Measurements from ENCODE around the gene HS3ST3A1. TPM values are rescaled to one million over a fixed set of nuclear protein-coding genes. Genes with fewer than 3 reads are reported as not detected.

The HS3ST3A1 gene
- total and polyA plus RNA-seq, 2 experiments from 2014 or later = 5.4 to 24.1 TPM

GRCh38 chr17:13619462-13619861 is 17.7 kb upstream of the HS3ST3A1 start (continued):
- TF ChIP-seq, protein P1, sequence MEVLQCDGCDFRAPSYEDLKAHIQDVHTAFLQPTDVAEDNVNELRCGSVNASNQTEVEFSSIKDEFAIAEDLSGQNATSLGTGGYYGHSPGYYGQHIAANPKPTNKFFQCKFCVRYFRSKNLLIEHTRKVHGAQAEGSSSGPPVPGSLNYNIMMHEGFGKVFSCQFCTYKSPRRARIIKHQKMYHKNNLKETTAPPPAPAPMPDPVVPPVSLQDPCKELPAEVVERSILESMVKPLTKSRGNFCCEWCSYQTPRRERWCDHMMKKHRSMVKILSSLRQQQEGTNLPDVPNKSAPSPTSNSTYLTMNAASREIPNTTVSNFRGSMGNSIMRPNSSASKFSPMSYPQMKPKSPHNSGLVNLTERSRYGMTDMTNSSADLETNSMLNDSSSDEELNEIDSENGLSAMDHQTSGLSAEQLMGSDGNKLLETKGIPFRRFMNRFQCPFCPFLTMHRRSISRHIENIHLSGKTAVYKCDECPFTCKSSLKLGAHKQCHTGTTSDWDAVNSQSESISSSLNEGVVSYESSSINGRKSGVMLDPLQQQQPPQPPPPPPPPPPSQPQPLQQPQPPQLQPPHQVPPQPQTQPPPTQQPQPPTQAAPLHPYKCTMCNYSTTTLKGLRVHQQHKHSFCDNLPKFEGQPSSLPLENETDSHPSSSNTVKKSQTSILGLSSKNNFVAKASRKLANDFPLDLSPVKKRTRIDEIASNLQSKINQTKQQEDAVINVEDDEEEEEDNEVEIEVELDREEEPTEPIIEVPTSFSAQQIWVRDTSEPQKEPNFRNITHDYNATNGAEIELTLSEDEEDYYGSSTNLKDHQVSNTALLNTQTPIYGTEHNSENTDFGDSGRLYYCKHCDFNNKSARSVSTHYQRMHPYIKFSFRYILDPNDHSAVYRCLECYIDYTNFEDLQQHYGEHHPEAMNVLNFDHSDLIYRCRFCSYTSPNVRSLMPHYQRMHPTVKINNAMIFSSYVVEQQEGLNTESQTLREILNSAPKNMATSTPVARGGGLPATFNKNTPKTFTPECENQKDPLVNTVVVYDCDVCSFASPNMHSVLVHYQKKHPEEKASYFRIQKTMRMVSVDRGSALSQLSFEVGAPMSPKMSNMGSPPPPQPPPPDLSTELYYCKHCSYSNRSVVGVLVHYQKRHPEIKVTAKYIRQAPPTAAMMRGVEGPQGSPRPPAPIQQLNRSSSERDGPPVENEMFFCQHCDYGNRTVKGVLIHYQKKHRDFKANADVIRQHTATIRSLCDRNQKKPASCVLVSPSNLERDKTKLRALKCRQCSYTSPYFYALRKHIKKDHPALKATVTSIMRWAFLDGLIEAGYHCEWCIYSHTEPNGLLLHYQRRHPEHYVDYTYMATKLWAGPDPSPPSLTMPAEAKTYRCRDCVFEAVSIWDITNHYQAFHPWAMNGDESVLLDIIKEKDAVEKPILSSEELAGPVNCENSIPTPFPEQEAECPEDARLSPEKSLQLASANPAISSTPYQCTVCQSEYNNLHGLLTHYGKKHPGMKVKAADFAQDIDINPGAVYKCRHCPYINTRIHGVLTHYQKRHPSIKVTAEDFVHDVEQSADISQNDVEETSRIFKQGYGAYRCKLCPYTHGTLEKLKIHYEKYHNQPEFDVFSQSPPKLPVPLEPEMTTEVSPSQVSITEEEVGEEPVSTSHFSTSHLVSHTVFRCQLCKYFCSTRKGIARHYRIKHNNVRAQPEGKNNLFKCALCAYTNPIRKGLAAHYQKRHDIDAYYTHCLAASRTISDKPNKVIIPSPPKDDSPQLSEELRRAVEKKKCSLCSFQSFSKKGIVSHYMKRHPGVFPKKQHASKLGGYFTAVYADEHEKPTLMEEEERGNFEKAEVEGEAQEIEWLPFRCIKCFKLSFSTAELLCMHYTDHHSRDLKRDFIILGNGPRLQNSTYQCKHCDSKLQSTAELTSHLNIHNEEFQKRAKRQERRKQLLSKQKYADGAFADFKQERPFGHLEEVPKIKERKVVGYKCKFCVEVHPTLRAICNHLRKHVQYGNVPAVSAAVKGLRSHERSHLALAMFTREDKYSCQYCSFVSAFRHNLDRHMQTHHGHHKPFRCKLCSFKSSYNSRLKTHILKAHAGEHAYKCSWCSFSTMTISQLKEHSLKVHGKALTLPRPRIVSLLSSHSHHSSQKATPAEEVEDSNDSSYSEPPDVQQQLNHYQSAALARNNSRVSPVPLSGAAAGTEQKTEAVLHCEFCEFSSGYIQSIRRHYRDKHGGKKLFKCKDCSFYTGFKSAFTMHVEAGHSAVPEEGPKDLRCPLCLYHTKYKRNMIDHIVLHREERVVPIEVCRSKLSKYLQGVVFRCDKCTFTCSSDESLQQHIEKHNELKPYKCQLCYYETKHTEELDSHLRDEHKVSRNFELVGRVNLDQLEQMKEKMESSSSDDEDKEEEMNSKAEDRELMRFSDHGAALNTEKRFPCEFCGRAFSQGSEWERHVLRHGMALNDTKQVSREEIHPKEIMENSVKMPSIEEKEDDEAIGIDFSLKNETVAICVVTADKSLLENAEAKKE (CRISPR knock-in tag; IDR thresholded peaks at IDR 0.05) = no peak
- no peak for TF ChIP-seq ZNF114 (CRISPR knock-in tag; IDR thresholded peaks at IDR 0.05)

DNA sequence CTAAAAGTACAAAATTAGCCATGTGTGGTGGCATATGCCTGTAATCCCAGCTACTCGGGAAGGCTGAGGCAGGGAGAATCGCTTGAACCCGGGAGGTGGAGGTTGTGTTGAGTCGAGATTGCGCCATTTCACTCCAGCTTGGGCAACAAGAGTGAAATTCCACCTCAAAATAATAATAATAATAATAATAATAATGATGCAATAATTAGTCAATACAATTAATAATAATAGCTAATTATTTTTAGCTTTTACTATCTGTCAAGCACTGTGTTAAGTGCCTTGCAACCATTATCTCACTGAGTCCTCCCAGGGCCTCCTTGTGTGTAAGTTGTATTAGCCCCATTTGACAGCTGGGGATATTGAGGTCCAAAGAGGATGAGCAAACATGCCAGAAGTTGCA is 14.3 kb upstream of the HS3ST3A1 start:
- H3F3A ChIP-seq (replicated peaks; ENCODE audit: low read depth) = no peaks in the 10 kb centered on the region
- ATAC-seq (no peak), DNase-seq (ENCODE audit: low spot score) (no peak)
- no peak overlapping the region for H3K4me3 ChIP-seq
- H3K27ac Mint-ChIP-seq = no peak overlapping the region
- H3K9me2 ChIP-seq (ENCODE audit: insufficient read depth) = no peaks in the 10 kb centered on the region
- H3K36me3 Mint-ChIP-seq (ENCODE audit: low read depth) = peaks cover 5% of the 10 kb centered on the region; the same call in 1 of the 3 replicates
- H3K9me3 Mint-ChIP-seq = peaks cover 10% of the 10 kb centered on the region
- H3K27me3 Mint-ChIP-seq (ENCODE audit: insufficient read depth, low read depth, poor library complexity) = no peaks in the 10 kb centered on the region
- no peaks in the 10 kb centered on the region for H3K27me3 ChIP-seq (ENCODE audit: insufficient read depth)
- H3K79me2 ChIP-seq (replicated peaks; ENCODE audit: insufficient read depth) = no peaks in the 10 kb centered on the region
- H2AFZ ChIP-seq = no peak overlapping the region
- no peaks in the 10 kb centered on the region for H3K4me1 ChIP-seq (ENCODE audit: insufficient read depth)
- no peaks in the 10 kb centered on the region for H4K20me1 ChIP-seq (replicated peaks; ENCODE audit: insufficient read depth)
- no peaks in the 10 kb centered on the region for H3K36me3 ChIP-seq (ENCODE audit: insufficient read depth)
- no peak overlapping the region for H3K4me2 ChIP-seq
- no peaks in the 10 kb centered on the region for H3K4me1 Mint-ChIP-seq
- no peak overlapping the region for H3K27ac ChIP-seq (ENCODE audit: low read depth)
- no peak overlapping the region for H3K4me3 Mint-ChIP-seq
- TF ChIP-seq NANOG (IDR thresholded peaks at IDR 0.05; ENCODE audit: borderline replicate concordance) (no peak), ZNF331 (CRISPR knock-in tag; IDR thresholded peaks at IDR 0.05; ENCODE audit: low read depth) (no peak), POLR2AphosphoS5 (IDR thresholded peaks at IDR 0.05; ENCODE audit: low read depth) (no peak), ETS1 (IDR thresholded peaks at IDR 0.05) (no peak), CTCF (conservative IDR thresholded peaks at IDR 0.05; ENCODE audit: low read depth in 2 of 2) (no peak), ZNF114 (CRISPR knock-in tag; IDR thresholded peaks at IDR 0.05) (no peak)
- TF ChIP-seq, protein P1 (CRISPR knock-in tag; IDR thresholded peaks at IDR 0.05) = no peak
